Measurements from ENCODE around the gene NEU3.
A peak's percentile ranks its signal among the peaks of the same experiment; 100 is the strongest.

Gene NEU3

GRCh38 chr11:74990941-74991340 lies 2.2 kb downstream of the NEU3 start:
- H3K27me3 ChIP-seq (ENCODE audit: insufficient read depth, low read depth, severe bottlenecking): no peaks in the 10 kb centered on the region
- H3K36me3 ChIP-seq: peaks cover 26% of the 10 kb centered on the region
- DNase-seq: no peak
- H3K27ac ChIP-seq: no peak overlapping the region
- H3K9me3 ChIP-seq (ENCODE audit: severe bottlenecking): no peaks in the 10 kb centered on the region
- TF ChIP-seq CTCF (IDR thresholded peaks at IDR 0.05; ENCODE audit: low read depth, low read length): no peak
- H3K4me3 ChIP-seq (ENCODE audit: low read depth, low read length): no peak overlapping the region

DNA sequence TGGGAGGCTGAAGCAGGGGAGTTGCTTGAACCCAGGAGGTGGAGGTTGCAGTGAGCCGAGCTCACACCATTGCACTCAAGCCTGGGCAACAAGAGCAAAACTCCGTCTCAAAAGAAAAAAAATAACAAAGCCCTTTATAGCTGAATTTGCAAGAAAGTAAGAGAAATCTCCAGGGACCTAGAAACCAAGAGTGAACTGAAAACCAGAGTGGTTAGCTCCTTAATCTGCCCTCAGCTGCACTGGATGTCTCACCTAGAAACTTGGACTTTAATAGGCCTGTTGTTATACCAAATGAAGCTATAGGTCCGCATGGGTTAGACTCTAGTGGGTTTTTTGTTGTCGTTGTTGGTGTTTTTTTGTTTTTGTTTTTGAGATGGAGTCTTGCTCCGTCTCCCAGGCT lies 4.1 kb downstream of the NEU3 start:
- Histone ChIP-seq H3K27ac (no peak overlapping the region), H3K4me3 (ENCODE audit: low read depth, low read length) (no peak overlapping the region), H3K9me3 (ENCODE audit: severe bottlenecking) (no peaks in the 10 kb centered on the region), H3K27me3 (ENCODE audit: insufficient read depth, low read depth, severe bottlenecking) (no peaks in the 10 kb centered on the region), H3K36me3 (peaks cover 37% of the 10 kb centered on the region)
- DNase-seq: no peak
- TF ChIP-seq CTCF (IDR thresholded peaks at IDR 0.05; ENCODE audit: low read depth, low read length): no peak

- H3K36me3 ChIP-seq: peaks cover 45% of the 10 kb centered on the region
- H3K27me3 ChIP-seq (ENCODE audit: insufficient read depth, low read depth, severe bottlenecking): no peaks in the 10 kb centered on the region
- H3K27ac ChIP-seq: peak overlapping the region; percentile 13; the same call in 1 of the 2 replicates
- no peak for DNase-seq
- H3K4me3 ChIP-seq (ENCODE audit: low read depth, low read length): no peak overlapping the region
- TF ChIP-seq CTCF (IDR thresholded peaks at IDR 0.05; ENCODE audit: low read depth, low read length): no peak
- no peaks in the 10 kb centered on the region for H3K9me3 ChIP-seq (ENCODE audit: severe bottlenecking)
These were observed 12.2 kb downstream of the NEU3 start for GRCh38 chr11:75000975-75001354.

DNA sequence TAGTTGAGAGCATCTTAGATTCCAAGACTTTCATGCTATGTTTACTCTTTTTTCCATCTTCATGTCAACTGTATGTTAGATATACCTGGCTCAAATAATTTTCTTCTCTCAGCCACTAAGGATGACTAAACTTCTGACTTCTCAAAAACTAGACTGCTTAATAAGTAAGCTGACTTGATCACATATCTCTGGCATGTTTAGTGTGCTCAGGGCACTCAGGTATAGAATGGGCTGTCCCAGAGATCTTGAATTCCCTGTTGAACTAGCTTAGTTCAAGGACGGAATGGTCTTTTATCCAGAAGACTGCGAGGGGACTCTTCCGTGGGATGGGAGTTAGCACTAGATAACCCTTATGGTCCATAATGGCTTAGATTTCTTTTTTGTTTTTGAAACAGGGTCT lies 13.0 kb downstream of the NEU3 start:
- Histone ChIP-seq H3K9me3 (ENCODE audit: severe bottlenecking) (no peaks in the 10 kb centered on the region), H3K27ac (peak overlapping the region; percentile 65), H3K36me3 (peaks cover 45% of the 10 kb centered on the region), H3K27me3 (ENCODE audit: insufficient read depth, low read depth, severe bottlenecking) (no peaks in the 10 kb centered on the region), H3K4me3 (ENCODE audit: low read depth, low read length) (no peak overlapping the region)
- TF ChIP-seq CTCF (IDR thresholded peaks at IDR 0.05; ENCODE audit: low read depth, low read length): no peak
- DNase-seq: no peak

DNA sequence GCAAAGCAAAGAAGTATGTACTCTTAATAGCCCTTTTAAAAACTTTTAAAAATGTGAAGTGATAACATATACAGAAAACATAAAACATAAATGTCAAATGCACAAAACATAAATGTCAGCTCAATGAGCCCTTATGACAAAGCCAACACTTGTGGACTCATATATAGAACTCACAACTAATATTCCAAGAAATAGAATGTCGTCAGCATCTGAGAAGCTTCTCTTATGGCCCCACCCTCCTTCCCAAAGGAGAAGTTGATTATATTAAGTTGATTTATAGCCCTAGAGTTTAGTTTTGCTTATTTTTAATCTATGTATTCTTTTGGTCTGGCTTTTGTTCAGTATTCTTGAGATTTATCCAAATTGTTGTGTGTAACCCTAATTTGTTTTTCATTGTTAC lies 13.8 kb downstream of the NEU3 start:
- Histone ChIP-seq H3K27me3 (ENCODE audit: insufficient read depth, low read depth, severe bottlenecking) (no peaks in the 10 kb centered on the region), H3K36me3 (peaks cover 47% of the 10 kb centered on the region), H3K9me3 (ENCODE audit: severe bottlenecking) (no peaks in the 10 kb centered on the region), H3K27ac (peak overlapping the region; percentile 65), H3K4me3 (ENCODE audit: low read depth, low read length) (no peak overlapping the region)
- DNase-seq: no peak
- no peak for TF ChIP-seq CTCF (IDR thresholded peaks at IDR 0.05; ENCODE audit: low read depth, low read length)

GRCh38 chr11:75004215-75004614 lies 15.5 kb downstream of the NEU3 start:
- no peaks in the 10 kb centered on the region for H3K9me3 ChIP-seq (ENCODE audit: severe bottlenecking)
- TF ChIP-seq CTCF (IDR thresholded peaks at IDR 0.05; ENCODE audit: low read depth, low read length): no peak
- peaks cover 45% of the 10 kb centered on the region for H3K36me3 ChIP-seq
- DNase-seq: no peak
- no peaks in the 10 kb centered on the region for H3K27me3 ChIP-seq (ENCODE audit: insufficient read depth, low read depth, severe bottlenecking)
- no peak overlapping the region for H3K4me3 ChIP-seq (ENCODE audit: low read depth, low read length)
- no peak overlapping the region for H3K27ac ChIP-seq
